Mucosa of rectum (tissue), 2 donors: ENCODE measurements around the gene CTNNAL1.

Experiments used
- H3K27ac ChIP-seq, 2 donors: one replicate each; pipeline ENCODE4 v1.7.0; 2013; ENCODE audit warnings: inconsistent platforms in 2 of 2, low read depth in 2 of 2, low read length in 2 of 2
- H3K27me3 ChIP-seq, 2 donors: one replicate each; pipeline ENCODE4 v1.7.0; 2013; ENCODE audit warnings: low read length in 2 of 2; ENCODE audit not compliant: control insufficient read depth in 2 of 2, insufficient read depth in 2 of 2
- H3K36me3 ChIP-seq, 2 donors: one replicate each; pipeline ENCODE4 v1.7.0; 2013; ENCODE audit warnings: low read length in 2 of 2; ENCODE audit not compliant: control insufficient read depth in 2 of 2, insufficient read depth in 2 of 2
- H3K4me1 ChIP-seq, 2 donors: one replicate each; pipeline ENCODE4 v1.7.0; 2013; ENCODE audit warnings: low read length in 2 of 2, mild to moderate bottlenecking in 1 of 2; ENCODE audit not compliant: control insufficient read depth in 2 of 2, insufficient read depth in 2 of 2
- H3K4me3 ChIP-seq, 2 donors: one replicate each; pipeline ENCODE4 v1.7.0; 2013; ENCODE audit warnings: low read length in 2 of 2
- H3K9ac ChIP-seq, 2 donors: one replicate each; pipeline ENCODE4 v1.7.0; 2013; ENCODE audit warnings: low read length in 2 of 2, low read depth in 1 of 2, mild to moderate bottlenecking in 1 of 2
- H3K9me3 ChIP-seq, 2 donors: one replicate each; pipeline ENCODE4 v1.7.0; 2013; ENCODE audit warnings: low read length in 2 of 2; ENCODE audit not compliant: control insufficient read depth in 2 of 2
- donor health status: healthy.
- donor health status: Normal muscosa, but diverticular disease.

CTNNAL1 gene

DNA sequence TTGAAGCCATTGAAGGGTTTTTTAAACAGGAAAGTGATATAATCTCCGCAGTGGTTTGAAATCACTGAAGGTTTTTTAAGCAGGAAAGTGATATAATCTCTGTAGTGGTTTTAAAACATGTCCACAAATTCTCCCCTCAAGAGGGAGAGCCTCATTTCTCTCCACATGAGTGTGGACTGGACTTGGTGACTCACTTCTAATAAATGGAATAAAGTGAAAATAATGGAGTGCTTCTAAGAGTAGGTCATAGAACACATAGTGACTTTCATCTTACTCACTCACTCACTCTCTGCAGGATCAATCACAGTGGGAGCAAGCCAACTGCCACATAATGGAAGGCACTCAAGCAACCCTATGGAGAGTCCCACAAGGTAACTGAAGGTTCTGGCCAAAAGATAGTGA, 12.0 kb downstream of the CTNNAL1 start:
- H3K27me3 ChIP-seq = no peaks in the 10 kb centered on the region
- no peak overlapping the region for H3K9ac ChIP-seq
- no peak overlapping the region for H3K4me3 ChIP-seq
- peaks cover 0 to 6% of the 10 kb centered on the region in 2 donors for H3K9me3 ChIP-seq
- H3K36me3 ChIP-seq = no peaks in the 10 kb centered on the region
- H3K27ac ChIP-seq = no peak overlapping the region
- H3K4me1 ChIP-seq = peaks cover 0 to 2% of the 10 kb centered on the region in 2 donors

- Histone ChIP-seq H3K9ac (no peak overlapping the region), H3K4me3 (no peak overlapping the region), H3K9me3 (no peaks in the 10 kb centered on the region), H3K36me3 (no peaks in the 10 kb centered on the region), H3K27me3 (no peaks in the 10 kb centered on the region), H3K4me1 (peaks cover 0 to 2% of the 10 kb centered on the region in 2 donors), H3K27ac (no peak overlapping the region)
These were observed 16.2 kb downstream of the CTNNAL1 start for GRCh38 chr9:108997112-108997511.

DNA sequence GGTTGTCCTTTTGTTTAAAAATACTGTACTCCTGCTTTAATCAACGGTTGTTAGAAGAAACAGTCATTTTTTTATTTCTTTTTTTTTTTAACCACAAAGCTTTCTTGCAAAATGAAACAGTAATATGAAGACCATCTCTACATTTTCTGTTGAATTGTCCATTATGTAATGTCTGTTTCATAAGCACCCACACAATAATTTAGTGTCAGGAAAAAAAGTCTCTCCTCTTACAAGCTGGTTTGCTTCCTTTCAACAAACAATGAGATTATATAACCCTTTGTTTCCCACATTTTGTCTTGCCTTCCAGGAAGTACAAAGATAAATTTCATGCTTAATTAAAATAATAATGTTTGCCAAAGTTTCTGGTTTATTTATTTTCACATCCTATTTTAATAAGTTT, 16.7 kb downstream of the CTNNAL1 start:
- Histone ChIP-seq H3K36me3 (no peaks in the 10 kb centered on the region), H3K4me1 (peaks cover 0 to 2% of the 10 kb centered on the region in 2 donors), H3K4me3 (no peak overlapping the region), H3K9ac (no peak overlapping the region), H3K9me3 (no peaks in the 10 kb centered on the region), H3K27ac (no peak overlapping the region), H3K27me3 (no peaks in the 10 kb centered on the region)

DNA sequence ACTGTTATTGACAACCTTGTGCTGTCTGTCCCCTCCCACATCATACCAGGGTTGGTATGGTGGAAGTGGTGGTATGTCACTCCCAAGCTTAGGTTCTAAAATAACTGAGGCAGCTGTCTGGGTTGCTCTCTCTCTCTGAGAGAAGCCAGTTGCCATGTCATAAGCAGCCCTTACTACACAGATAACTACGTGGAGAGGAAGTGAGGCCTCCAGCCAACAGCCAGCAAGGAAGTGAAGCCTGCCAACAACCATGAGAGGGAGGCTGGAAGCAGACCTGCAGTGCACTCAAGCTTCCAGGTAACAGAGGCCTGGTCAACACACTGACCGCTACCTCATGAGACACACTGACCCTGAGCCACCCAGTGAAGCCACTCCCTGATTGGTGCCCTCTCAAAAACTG, 18.6 kb downstream of the CTNNAL1 start:
- Histone ChIP-seq H3K9me3 (no peaks in the 10 kb centered on the region), H3K27ac (no peak overlapping the region), H3K27me3 (no peaks in the 10 kb centered on the region), H3K4me1 (peaks cover 0 to 2% of the 10 kb centered on the region in 2 donors), H3K9ac (no peak overlapping the region), H3K4me3 (no peak overlapping the region), H3K36me3 (no peaks in the 10 kb centered on the region)

- Histone ChIP-seq H3K36me3 (no peaks in the 10 kb centered on the region), H3K4me3 (no peak overlapping the region), H3K9ac (no peak overlapping the region), H3K27me3 (no peaks in the 10 kb centered on the region), H3K27ac (no peak overlapping the region), H3K4me1 (no peaks in the 10 kb centered on the region), H3K9me3 (no peaks in the 10 kb centered on the region)
These were observed 21.8 kb downstream of the CTNNAL1 start for GRCh38 chr9:108991479-108991878.

DNA sequence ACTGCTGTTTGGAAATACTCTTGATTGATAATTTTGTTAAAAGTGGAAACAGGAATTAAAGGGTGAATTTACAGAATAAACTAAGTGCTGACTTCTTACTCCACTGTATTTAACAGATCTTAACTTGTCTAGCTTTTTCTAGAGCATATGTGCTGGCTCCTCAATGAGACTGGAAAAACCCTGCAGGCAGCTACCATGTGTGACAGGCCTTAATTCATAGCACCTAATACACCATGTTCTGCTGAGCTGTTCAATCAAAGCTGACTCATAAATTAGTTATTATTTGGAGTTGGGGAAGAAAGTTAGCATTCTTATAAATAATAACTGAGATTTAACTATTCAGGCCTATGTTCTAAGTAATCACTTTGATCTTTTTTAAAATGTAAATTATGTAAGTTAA, 29.4 kb downstream of the CTNNAL1 start:
- Histone ChIP-seq H3K36me3 (peaks cover 0 to 6% of the 10 kb centered on the region in 2 donors), H3K4me3 (no peak overlapping the region), H3K27me3 (no peaks in the 10 kb centered on the region), H3K9me3 (no peaks in the 10 kb centered on the region), H3K4me1 (no peaks in the 10 kb centered on the region), H3K9ac (no peak overlapping the region), H3K27ac (no peak overlapping the region)

DNA sequence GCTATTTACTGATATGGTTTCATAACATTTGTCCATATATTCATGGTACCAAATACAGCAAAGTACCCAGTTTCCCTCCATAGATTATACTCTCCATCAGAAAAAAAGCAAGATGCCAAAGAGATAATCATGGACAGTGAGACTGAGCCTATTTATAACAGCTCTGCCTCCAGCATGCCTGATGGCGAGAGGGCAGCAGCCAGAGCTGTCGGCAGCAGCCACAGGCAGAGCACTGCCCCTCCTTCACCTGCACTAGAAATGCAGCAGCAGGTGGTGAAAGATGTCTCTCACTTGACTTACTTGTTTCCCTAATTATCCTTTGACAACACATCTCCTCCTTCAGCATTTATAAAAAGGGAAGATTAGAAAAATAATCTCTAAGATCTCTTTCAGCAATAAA, 32.4 kb downstream of the CTNNAL1 start:
- Histone ChIP-seq H3K9me3 (no peaks in the 10 kb centered on the region), H3K27ac (no peak overlapping the region), H3K27me3 (no peaks in the 10 kb centered on the region), H3K9ac (no peak overlapping the region), H3K4me1 (no peaks in the 10 kb centered on the region), H3K36me3 (peaks cover 0 to 6% of the 10 kb centered on the region in 2 donors), H3K4me3 (no peak overlapping the region)

GRCh38 chr9:108978205-108978604, 35.1 kb downstream of the CTNNAL1 start:
- H3K9ac ChIP-seq = no peak overlapping the region

GRCh38 chr9:108973895-108974294, 39.4 kb downstream of the CTNNAL1 start:
- Histone ChIP-seq H3K27me3 (no peaks in the 10 kb centered on the region), H3K9ac (no peak overlapping the region), H3K4me3 (no peak overlapping the region), H3K9me3 (no peaks in the 10 kb centered on the region), H3K4me1 (no peaks in the 10 kb centered on the region), H3K27ac (no peak overlapping the region), H3K36me3 (no peaks in the 10 kb centered on the region)

More at GRCh38 chr9:108978205-108978604, 35.1 kb downstream of the CTNNAL1 start:
- Histone ChIP-seq H3K4me1 (no peaks in the 10 kb centered on the region), H3K9me3 (no peaks in the 10 kb centered on the region), H3K27me3 (no peaks in the 10 kb centered on the region), H3K27ac (no peak overlapping the region), H3K4me3 (no peak overlapping the region), H3K36me3 (peaks cover 0 to 6% of the 10 kb centered on the region in 2 donors)

DNA sequence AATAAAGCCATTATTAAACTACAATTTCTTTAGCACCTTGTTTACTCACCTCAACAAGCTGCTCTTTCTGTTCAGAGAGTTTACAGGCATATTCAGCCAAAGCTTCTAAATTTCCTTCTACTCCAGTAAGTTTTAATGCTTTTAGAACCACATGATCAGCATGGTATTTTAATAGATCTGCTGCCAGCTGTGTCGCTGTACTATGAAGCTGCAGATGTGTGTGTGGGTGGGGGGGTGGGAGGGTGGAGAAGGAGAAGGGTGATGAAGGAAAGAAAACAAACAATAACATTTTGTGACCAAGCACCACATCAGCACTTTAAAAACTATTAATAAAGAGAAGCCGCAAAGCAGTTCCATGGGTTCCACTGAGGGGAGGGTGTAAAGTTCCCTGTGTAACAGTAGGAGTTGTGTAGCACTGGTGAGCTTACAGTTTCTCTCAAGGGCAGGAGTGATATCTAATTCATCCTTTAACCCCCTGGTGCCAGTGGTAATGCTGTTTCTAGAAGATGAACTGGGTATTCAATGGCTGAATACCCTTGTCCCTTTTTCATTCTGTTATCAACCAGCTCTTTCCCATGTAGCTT, 40.6 kb downstream of the CTNNAL1 start:
- H3K4me1 ChIP-seq = no peaks in the 10 kb centered on the region
- H3K27ac ChIP-seq = no peak overlapping the region
- H3K4me3 ChIP-seq = no peak overlapping the region
- H3K36me3 ChIP-seq = no peaks in the 10 kb centered on the region
- H3K9ac ChIP-seq = no peak overlapping the region
- no peaks in the 10 kb centered on the region for H3K9me3 ChIP-seq
- no peaks in the 10 kb centered on the region for H3K27me3 ChIP-seq

GRCh38 chr9:108972186-108972585, 41.1 kb downstream of the CTNNAL1 start:
- H3K9ac ChIP-seq = no peak overlapping the region
- no peaks in the 10 kb centered on the region for H3K27me3 ChIP-seq
- H3K9me3 ChIP-seq = no peaks in the 10 kb centered on the region
- no peak overlapping the region for H3K27ac ChIP-seq
- no peaks in the 10 kb centered on the region for H3K36me3 ChIP-seq
- no peaks in the 10 kb centered on the region for H3K4me1 ChIP-seq
- H3K4me3 ChIP-seq = no peak overlapping the region
